Panc1 (cell line): Measurements from ENCODE around the gene CLEC16A. TPM values are rescaled to one million over a fixed set of nuclear protein-coding genes. Genes with fewer than 3 reads are reported as not detected.

Experiments
- ATAC-seq: fragments of 200-7000 bp; cut with Tn5 transposase; 2 replicates; pipeline ENCODE4 v1.9.1; 2020; ENCODE audit warnings: mild to moderate bottlenecking, moderate library complexity
- BruUV-seq: library from RNA; stranded (reverse); fragments of 400-500 nt; replicated peaks from 2 replicates; lab custom pipeline; 2021; lab: Mats Ljungman, UMichigan
- CTCF ChIA-PET: fragments of 300-600 bp; sonication (Branson Sonifier 250); formaldehyde crosslinking; loops from one replicate; lab custom pipeline; 2022; ENCODE audit warnings: antibody characterized with exemption; lab: Charles Lee
- POLR2A ChIA-PET: fragments of 300-600 bp; sonication (Branson Sonifier 250); formaldehyde crosslinking; loops from one replicate; lab custom pipeline; 2022; ENCODE audit warnings: antibody characterized with exemption; lab: Charles Lee
- DNase-seq: peaks from one replicate; pipeline ENCODE4 v3.0.0-alpha.2; 2010; ENCODE audit warnings: low read depth, low spot score
- H3K27ac ChIP-seq: 2 replicates; pipeline ENCODE4 v1.5.1; 2011; ENCODE audit warnings: mild to moderate bottlenecking, low read length, inconsistent platforms
- H3K27me3 ChIP-seq: fragments of 200-500 bp; sonication (Bioruptor generic); 2 replicates; pipeline ENCODE4 v1.6.0; 2014; ENCODE audit warnings: low read length, inconsistent platforms; ENCODE audit not compliant: control insufficient read depth, insufficient read depth
- H3K36me3 ChIP-seq: fragments of 200-500 bp; sonication (Bioruptor generic); 2 replicates; pipeline ENCODE4 v1.5.1; 2014; ENCODE audit warnings: inconsistent platforms, mild to moderate bottlenecking, low read length, moderate library complexity; ENCODE audit not compliant: control insufficient read depth, insufficient read depth
- H3K4me1 ChIP-seq: 2 replicates; pipeline ENCODE4 v1.5.1; 2011; ENCODE audit warnings: inconsistent platforms, mild to moderate bottlenecking, low read length, moderate library complexity; ENCODE audit not compliant: control insufficient read depth, insufficient read depth
- H3K4me3 ChIP-seq, 2 experiments: 2 replicates each; pipeline ENCODE4 v1.5.1; 2011 to 2012; ENCODE audit warnings: low read depth in 2 of 2, low read length in 2 of 2, mild to moderate bottlenecking in 2 of 2, inconsistent platforms in 1 of 2, moderate library complexity in 1 of 2
- H3K9me3 ChIP-seq: fragments of 200-500 bp; sonication (Bioruptor generic); 2 replicates; pipeline ENCODE4 v1.5.1; 2014; ENCODE audit warnings: low read depth, mild to moderate bottlenecking, inconsistent platforms, low read length, moderate library complexity; ENCODE audit not compliant: control insufficient read depth, insufficient read depth
- CTCF ChIP-seq: fragments of 450-650 bp; IDR thresholded peaks from 2 replicates; pipeline ENCODE4 v1.5.1; 2017; ENCODE audit warnings: mild to moderate bottlenecking
- POLR2AphosphoS5 ChIP-seq: IDR thresholded peaks from 2 replicates; pipeline ENCODE4 v1.6.1; 2012; ENCODE audit warnings: mild to moderate bottlenecking, low read depth, low read length, moderate library complexity
- REST ChIP-seq, 2 experiments: IDR thresholded peaks; 2 replicates each; pipeline ENCODE4 v1.6.1; 2011 to 2012; ENCODE audit warnings: low read depth in 2 of 2, control low read depth in 1 of 2, low read length in 1 of 2, mild to moderate bottlenecking in 1 of 2, moderate library complexity in 1 of 2; ENCODE audit not compliant: insufficient read depth in 1 of 2
- SIN3A ChIP-seq: IDR thresholded peaks from 2 replicates; pipeline ENCODE4 v1.6.1; 2012; ENCODE audit warnings: low read depth, mild to moderate bottlenecking, low read length, moderate library complexity, borderline replicate concordance; ENCODE audit not compliant: insufficient read depth
- TCF7L2 ChIP-seq: IDR thresholded peaks from 2 replicates; pipeline ENCODE4 v1.6.1; 2011; ENCODE audit warnings: mild to moderate bottlenecking, low read depth, low read length, inconsistent platforms
- in situ Hi-C: cut with HindIII; loops from 2 replicates; pipeline ENCODE4 v1.10.0; 2016; ENCODE audit warnings: low sequenced_read_pairs, low pct_unique_long_range_greater_than_20kb
- intact Hi-C: fragments of 100-400 bp; cut with micrococcal nuclease; formaldehyde crosslinking; loops from one replicate; pipeline ENCODE4 v1.10.0; 2022; ENCODE audit not compliant: unreplicated experiment
- total RNA-seq: library from RNA; stranded (reverse); gene quantifications from one replicate; pipeline ENCODE4 v1.2.1, GENCODE V29; 2021; ENCODE audit not compliant: unreplicated experiment

The CLEC16A gene
- total RNA-seq, 1 experiment from 2014 or later = 21.0 TPM

- in situ Hi-C loops = no loop called here
- H3K4me3 ChIP-seq = no peak overlapping the region
- no peaks in the 10 kb centered on the region for H3K36me3 ChIP-seq
- POLR2A ChIA-PET = no interaction called here
- DNase-seq = no peak
- TF ChIP-seq REST (IDR thresholded peaks at IDR 0.05; ENCODE audit: insufficient read depth in 1 of 2, low read depth in 2 of 2, low read length in 1 of 2) (no peak), SIN3A (no peak), TCF7L2 (no peak), POLR2AphosphoS5 (no peak), CTCF (no peak)
- intact Hi-C loops = no loop called here
- no peaks in the 10 kb centered on the region for H3K4me1 ChIP-seq
- CTCF ChIA-PET = no interaction called here
- no peak overlapping the region for H3K27ac ChIP-seq
- no peaks in the 10 kb centered on the region for H3K27me3 ChIP-seq
- BruUV-seq = no TSS peak
- ATAC-seq = no peak
- H3K9me3 ChIP-seq = no peaks in the 10 kb centered on the region
Measured at GRCh38 chr16:11104168-11105037, 160.0 kb downstream of the CLEC16A start.

GRCh38 chr16:11105038-11105903, 160.9 kb downstream of the CLEC16A start:
- no peaks in the 10 kb centered on the region for H3K4me1 ChIP-seq
- H3K4me3 ChIP-seq = no peak overlapping the region
- H3K36me3 ChIP-seq = no peaks in the 10 kb centered on the region
- no TSS peak for BruUV-seq
- intact Hi-C loops = no loop called here
- in situ Hi-C loops = no loop called here
- ChIA-PET POLR2A (interaction anchor here (0.6 kb wide), 1 partner anchor 44 kb away, joined by 3 read pairs; no protein-coding TSS in a partner anchor), CTCF (no interaction called here)
- ATAC-seq = no peak
- no peak overlapping the region for H3K27ac ChIP-seq
- no peaks in the 10 kb centered on the region for H3K27me3 ChIP-seq
- no peak for DNase-seq
- TF ChIP-seq TCF7L2 (no peak), SIN3A (no peak)
- no peaks in the 10 kb centered on the region for H3K9me3 ChIP-seq
